Amniotic epithelial cell (primary cell): ENCODE data around the gene DOCK4.
"Not testable (repeated sequence)": the region's sequence is repeated elsewhere in the genome, so short reads cannot be mapped to it uniquely, and the experiment has no call there.

ENCODE experiments used
- DNase-seq: peaks from one replicate; pipeline ENCODE4 v3.0.0-alpha.2; 2010; ENCODE audit warnings: low read depth

The DOCK4 gene, protein sequence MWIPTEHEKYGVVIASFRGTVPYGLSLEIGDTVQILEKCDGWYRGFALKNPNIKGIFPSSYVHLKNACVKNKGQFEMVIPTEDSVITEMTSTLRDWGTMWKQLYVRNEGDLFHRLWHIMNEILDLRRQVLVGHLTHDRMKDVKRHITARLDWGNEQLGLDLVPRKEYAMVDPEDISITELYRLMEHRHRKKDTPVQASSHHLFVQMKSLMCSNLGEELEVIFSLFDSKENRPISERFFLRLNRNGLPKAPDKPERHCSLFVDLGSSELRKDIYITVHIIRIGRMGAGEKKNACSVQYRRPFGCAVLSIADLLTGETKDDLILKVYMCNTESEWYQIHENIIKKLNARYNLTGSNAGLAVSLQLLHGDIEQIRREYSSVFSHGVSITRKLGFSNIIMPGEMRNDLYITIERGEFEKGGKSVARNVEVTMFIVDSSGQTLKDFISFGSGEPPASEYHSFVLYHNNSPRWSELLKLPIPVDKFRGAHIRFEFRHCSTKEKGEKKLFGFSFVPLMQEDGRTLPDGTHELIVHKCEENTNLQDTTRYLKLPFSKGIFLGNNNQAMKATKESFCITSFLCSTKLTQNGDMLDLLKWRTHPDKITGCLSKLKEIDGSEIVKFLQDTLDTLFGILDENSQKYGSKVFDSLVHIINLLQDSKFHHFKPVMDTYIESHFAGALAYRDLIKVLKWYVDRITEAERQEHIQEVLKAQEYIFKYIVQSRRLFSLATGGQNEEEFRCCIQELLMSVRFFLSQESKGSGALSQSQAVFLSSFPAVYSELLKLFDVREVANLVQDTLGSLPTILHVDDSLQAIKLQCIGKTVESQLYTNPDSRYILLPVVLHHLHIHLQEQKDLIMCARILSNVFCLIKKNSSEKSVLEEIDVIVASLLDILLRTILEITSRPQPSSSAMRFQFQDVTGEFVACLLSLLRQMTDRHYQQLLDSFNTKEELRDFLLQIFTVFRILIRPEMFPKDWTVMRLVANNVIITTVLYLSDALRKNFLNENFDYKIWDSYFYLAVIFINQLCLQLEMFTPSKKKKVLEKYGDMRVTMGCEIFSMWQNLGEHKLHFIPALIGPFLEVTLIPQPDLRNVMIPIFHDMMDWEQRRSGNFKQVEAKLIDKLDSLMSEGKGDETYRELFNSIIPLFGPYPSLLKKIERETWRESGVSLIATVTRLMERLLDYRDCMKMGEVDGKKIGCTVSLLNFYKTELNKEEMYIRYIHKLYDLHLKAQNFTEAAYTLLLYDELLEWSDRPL (N-terminal part only)

DNA sequence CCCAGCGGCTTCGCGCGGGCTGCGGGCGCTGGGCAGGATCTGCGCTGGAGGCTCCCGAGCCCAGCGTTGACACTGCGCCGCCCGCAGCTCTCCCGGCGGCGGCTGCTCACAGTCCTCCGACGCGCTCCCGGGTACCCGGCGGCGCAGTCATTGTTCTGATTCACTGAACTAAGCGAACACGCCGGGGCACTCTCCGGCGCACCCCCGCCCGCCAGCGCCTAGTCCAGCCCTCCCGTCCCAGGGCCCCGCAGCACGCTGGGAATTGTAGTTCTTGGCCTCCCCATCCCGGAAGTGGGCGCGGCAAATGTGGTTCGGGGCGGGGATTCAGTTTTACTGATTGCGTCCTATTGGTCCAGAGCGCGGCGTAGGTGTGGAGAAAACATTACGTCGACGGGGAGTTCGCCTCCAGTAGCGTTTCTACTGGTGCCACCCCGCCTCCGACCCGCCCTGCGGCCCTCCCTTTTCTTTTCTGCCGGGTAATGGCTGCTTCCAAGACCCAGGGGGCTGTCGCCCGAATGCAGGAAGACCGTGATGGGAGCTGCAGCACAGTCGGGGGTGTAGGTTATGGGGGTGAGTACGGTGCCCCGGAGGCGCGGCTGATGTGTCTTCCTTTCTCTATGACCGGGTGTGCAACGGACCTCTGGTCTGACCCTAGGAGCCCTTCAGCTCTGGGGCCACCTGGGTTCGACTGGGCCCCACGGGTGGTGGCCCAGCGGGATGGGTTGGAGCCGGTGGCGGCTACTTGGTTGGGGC is at the start of gene DOCK4, which contains the start of gene ZNF277:
Gene DOCK4, minus strand, starts transcription at position 162 of the 753 bp plus-strand sequence. CDS start 261 bp downstream, outside the sequence.
Gene ZNF277, plus strand, starts transcription at position 458 of the 753 bp plus-strand sequence. Its CDS starts 22 bp downstream, at position 480.
- DNase-seq: peak; percentile 98

DNA sequence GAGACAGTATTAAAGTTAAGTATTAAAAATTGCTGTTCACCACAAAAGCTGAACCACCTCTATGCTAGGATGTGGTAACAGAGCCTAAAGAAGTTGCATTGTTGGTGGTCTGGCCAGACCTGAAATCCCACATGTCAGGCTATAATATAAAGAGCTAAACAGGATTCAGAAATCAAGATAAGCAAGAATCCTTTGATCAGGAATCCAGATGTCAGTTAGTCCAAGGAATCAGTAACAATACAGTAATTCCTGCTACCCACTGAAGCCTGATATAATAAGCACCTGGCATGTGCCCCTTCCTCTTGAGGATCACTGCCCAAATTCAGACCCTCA is 49.2 kb upstream of the DOCK4 start:
- peak; percentile 19 for DNase-seq

- no peak for DNase-seq
These were observed 48.6 kb upstream of the DOCK4 start for GRCh38 chr7:112254709-112255387.

DNA sequence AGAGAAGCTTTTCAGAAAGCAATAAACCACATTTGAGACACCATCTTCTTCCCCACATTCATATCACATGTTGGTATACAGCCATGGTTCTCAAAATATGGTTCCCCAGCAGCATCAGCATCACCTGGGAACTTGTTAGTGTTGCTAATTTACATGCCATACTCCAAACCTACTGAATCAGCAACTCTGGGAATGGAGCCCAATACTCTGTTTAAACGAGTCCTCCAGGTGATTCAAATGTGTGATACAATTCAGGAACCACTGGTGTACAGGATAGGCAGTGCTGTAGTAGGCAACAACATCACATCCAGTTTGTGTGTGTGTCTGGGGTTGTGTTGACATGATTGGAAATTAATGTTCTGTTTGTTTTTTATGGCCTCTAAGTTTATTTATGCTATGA is 48.0 kb upstream of the DOCK4 start:
- DNase-seq: no peak

GRCh38 chr7:112252691-112253090 is 46.5 kb upstream of the DOCK4 start:
- no peak for DNase-seq

DNA sequence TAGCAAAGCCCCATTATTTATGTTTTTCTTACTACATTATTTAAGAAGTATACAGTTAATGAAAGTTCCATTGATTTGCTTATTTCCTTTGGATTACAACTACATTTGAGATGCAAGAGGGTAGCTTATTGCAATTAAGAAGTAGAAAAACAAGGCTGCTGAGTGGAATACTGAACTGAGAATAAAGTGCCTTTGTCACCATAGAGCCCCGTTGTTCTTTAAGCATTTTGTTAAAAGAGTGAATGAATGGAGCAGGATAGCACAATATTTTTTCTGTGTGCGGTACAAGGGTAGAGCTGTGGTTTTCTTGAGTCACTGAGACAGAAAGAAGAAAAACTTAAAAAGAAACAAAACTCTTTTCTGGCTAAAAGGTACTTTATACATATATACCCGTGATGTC is 45.9 kb upstream of the DOCK4 start:
- no peak for DNase-seq

- not testable (repeated sequence) for DNase-seq
These were observed 43.8 kb upstream of the DOCK4 start for GRCh38 chr7:112249967-112250366.

DNA sequence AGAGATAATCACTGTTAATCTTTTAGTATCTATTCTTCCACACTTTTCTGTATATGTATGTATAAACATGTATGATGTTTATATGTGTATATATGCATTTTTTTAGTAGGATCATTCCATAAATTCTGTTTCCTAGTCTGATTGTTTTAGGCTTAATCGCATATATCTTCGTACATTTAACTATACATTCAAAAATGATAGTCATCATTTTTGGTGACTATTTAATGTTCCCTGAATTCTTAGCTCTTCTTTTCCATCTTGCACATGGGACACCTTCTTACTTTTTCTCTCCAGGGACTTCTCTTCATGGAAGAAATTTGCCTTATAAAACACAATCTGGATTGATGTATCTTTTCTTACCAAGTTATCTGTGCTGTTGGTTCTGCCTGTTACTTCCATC is 42.4 kb upstream of the DOCK4 start:
- no peak for DNase-seq

DNA sequence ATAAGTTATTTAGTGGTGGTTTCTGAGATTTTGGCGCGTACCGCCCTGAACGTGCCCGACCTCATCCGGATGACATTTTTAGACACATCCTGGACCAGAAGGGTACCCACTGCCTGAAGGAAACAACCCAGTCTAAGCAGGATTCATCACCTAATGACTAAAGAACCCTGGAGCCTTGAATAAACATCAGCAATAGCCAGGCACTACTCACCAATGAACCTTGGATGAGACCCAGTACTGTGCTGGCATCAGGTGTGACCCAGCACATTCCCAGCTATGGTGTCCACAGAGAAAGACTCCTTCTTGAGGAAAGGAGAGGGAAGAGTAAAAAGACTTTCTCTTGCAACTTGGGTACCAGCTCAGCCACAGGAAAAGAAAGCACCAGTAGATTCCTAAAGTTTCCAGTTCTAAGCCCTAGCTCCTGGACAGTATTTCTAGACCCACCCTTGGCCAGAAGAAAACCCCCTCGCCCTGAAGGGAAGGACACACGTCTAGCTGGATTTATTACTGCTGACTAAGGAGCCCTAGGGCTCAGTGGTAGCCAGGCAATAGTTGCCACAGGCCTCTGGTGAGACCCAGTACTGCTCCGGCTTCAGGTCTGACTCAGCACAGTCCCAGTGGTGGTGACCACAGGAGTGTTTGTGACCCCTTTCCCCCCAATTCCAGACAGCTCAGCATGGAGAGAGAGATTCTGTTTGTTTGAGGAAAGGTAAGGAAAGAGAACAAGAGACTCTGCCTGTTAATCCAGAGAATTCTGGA is 32.8 kb upstream of the DOCK4 start:
- DNase-seq: peak; percentile 12

DNA sequence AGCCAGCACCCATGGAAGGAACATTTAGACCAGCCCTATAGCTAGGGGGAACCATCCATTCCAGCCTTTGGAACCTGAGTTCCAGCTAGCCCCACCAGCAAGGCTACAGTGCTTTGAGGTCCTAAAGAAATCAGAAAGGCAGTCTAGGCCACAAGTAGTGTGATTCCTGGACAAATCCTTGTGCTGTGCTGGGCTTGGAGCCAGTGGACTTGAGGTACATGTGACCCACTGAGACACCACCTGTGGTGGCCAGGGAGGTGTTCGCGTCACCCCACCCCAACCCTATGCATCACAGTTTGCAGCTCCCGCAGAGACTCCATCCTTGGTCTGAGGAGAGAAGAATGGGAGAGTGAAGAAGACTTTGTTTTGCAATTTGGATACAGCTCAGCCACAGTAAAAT is 32.1 kb upstream of the DOCK4 start:
- DNase-seq: no peak

DNA sequence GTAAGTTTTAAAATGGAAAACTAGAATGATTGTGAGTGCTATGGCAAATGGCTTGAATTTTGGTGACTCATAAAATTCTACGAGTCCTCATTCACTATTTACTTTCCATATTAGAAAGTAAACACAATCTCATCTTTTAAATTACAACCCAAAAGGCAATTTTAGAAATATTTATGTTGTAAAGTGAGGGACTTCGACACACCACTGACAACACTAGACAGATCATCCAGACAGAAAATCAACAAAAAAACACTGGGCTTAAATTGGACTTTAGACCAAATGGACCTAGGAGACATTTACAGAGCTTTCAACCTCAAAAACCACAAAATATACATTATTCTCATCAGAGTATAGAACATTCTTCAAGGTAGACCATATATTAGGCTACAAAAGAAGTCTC is 30.4 kb upstream of the DOCK4 start:
- DNase-seq: no peak

- DNase-seq: no peak
These were observed 27.9 kb upstream of the DOCK4 start for GRCh38 chr7:112234147-112234546.

- DNase-seq: no peak
These were observed 27.0 kb upstream of the DOCK4 start for GRCh38 chr7:112233048-112233697.

DNA sequence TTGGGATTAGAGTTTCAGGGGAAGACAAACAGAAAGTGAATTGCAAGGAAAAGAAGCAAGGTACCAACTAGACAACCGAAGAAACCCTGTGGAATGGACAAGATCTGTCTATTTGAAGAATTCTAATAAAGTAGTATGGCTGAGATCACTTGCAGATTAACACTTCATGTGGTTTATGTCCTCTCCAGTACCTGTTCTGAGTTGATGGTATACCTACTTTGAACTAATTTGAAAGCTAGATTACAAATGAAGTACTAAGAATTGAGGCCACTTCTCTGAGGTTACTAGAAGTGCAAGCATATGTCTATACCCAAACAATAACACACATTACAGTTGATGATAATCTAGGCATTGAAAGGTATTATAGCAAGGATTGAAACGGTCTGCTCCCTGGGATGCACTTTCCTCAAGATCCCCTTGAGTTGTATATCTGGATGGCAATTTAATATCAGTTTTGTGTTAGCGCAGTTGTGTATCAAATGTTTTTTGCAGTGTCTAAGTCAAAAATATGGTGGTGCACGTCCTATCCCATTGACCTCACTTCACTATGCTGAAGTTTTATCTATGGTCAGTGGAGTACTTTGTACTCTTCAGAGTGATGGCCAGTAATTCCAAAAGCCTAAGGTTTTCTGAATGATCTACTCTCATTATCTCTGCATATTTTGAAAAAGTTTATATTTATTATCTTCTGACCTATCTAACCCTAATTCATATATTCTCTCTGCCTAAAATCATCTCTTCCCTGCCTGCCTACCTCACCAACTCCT is 26.2 kb upstream of the DOCK4 start:
- DNase-seq: no peak

DNA sequence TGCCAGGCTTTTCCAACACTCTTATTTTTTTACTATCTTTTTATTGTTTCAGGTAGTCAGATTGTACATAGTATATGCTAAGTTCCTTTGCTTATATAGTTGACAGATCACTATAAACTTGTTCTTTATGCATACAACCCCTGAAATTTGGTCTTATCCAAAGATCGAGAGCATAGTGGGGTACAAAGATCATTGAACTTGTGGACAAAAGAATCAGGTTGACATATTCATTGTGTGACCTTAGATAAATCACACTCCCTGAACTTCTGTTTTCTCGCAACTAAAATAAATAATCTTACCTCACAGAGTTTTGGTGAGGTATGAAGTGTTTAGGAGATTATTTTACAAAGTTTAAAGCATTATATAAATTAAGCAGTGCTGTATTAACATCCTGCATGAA is 22.4 kb upstream of the DOCK4 start:
- no peak for DNase-seq

DNA sequence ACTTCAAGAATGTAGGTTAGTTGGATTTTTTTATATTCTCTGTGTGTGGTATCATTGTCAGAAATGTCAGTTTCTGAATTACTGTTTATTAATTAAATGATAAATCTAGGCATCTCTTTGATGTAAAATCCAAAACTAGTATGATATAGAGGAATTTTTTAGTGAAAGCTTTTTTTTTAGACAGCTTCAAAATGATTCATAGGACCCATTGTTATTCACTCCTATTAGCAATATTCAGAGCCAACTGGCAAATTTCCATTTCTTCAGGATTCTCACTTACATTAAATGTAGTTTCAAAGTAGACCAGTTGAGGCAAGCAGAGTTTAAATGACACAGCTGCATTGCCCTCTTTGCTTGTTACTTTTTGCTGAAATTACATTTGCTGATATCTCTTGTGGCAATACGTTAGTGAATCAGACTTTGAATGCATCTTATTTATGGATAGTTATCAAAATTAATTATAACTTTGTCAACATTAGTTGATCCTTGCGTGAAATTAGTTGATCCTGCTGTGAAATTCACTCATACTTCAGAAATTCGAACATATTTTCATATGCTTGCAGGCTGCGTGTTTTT is 20.6 kb upstream of the DOCK4 start:
- DNase-seq: no peak

DNA sequence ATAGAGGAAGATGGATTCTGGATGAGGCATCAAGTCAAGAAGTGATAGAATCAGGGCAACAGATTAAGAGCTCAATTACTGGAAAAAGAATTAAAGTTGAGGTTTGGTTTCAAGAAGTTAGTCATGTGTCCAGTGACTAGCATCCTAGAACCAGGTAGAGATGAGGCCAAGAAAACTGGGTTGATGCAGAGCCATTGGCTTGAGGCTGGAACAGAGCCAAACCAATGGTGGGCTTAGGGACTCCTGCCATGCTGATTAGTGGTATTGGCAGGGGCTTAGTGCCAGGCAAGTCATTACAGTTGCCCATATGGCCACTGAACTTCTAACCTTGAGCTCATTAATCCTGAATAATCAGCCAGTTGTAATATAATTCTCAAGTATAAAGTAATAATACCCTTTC is 18.8 kb upstream of the DOCK4 start:
- no peak for DNase-seq

- DNase-seq: no peak
These were observed 18.0 kb upstream of the DOCK4 start for GRCh38 chr7:112224186-112224585.

DNA sequence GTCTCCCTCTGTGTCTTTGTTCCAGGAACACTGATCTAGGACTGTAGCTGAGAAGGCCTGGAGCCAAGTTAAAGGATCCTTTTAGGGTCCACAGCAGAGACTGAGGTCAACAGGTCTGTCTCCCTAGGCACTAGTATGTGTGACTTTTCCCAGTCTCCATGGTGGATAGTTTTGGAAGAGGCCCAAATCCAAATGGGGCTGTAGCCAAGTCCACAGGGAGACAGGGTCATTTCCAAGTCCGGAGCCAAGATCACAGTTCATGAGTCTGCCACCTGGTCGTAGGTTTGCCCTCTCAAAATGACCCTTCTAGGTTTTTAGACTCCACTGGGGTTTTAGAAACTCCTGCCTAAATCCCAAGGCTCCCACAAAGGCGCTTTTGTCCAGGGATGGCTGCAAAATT is 17.1 kb upstream of the DOCK4 start:
- no peak for DNase-seq
